GM12891 (cell line): Measurements from ENCODE around the gene SLC25A22.

Experiments
- PAX5 ChIP-seq: IDR thresholded peaks from 2 replicates; pipeline ENCODE4 v1.6.1; 2011; ENCODE audit warnings: low read length, moderate library complexity, mild to moderate bottlenecking; ENCODE audit not compliant: insufficient read depth, severe bottlenecking
- POLR2A ChIP-seq: IDR thresholded peaks from 2 replicates; pipeline ENCODE4 v1.6.1; 2011; ENCODE audit warnings: low read depth, low read length, control low read depth
- POLR2AphosphoS5 ChIP-seq: IDR thresholded peaks from 2 replicates; pipeline ENCODE4 v1.6.1; 2011; ENCODE audit warnings: low read depth, low read length, control low read depth
- TAF1 ChIP-seq: IDR thresholded peaks from 2 replicates; pipeline ENCODE4 v1.6.1; 2011; ENCODE audit warnings: low read depth, low read length, control low read depth

- no peak for TF ChIP-seq POLR2AphosphoS5
- no peak for TF ChIP-seq TAF1
- TF ChIP-seq POLR2A = no peak
- TF ChIP-seq PAX5 = no peak
Observed at GRCh38 chr11:827146-827896, 29.2 kb upstream of the SLC25A22 start.
